NK-92 (cell line): ENCODE data around the gene AGAP2.

ENCODE experiments used
- DNase-seq: peaks from one replicate; lab custom pipeline; 2025; ENCODE audit not compliant: unreplicated experiment; lab: John Stamatoyannopoulos, UW

Gene AGAP2

GRCh38 chr12:57737467-57738460, 778 bp downstream of the AGAP2 start:
- DNase-seq, result no peak

- DNase-seq, result no peak
These were observed 1.6 kb downstream of the AGAP2 start for GRCh38 chr12:57736741-57737466.

GRCh38 chr12:57735952-57736740, 2.4 kb downstream of the AGAP2 start:
- no peak for DNase-seq

- DNase-seq, result no peak
These were observed 3.2 kb downstream of the AGAP2 start for GRCh38 chr12:57735198-57735855.

- no peak for DNase-seq
These were observed 4.0 kb downstream of the AGAP2 start for GRCh38 chr12:57734591-57734990.

- DNase-seq, result no peak
These were observed 4.6 kb downstream of the AGAP2 start for GRCh38 chr12:57733928-57734327.

GRCh38 chr12:57732726-57733593, 5.6 kb downstream of the AGAP2 start:
- no peak for DNase-seq

- no peak for DNase-seq
These were observed 6.3 kb downstream of the AGAP2 start for GRCh38 chr12:57732270-57732669.

GRCh38 chr12:57731411-57732080, 7.0 kb downstream of the AGAP2 start:
- DNase-seq, result no peak

- DNase-seq, result no peak
These were observed 8.0 kb downstream of the AGAP2 start for GRCh38 chr12:57730336-57731067.

- DNase-seq, result no peak
These were observed 9.2 kb downstream of the AGAP2 start for GRCh38 chr12:57729321-57729844.

- DNase-seq, result no peak
These were observed 10.7 kb downstream of the AGAP2 start for GRCh38 chr12:57727758-57728395.

- no peak for DNase-seq
These were observed 11.4 kb downstream of the AGAP2 start for GRCh38 chr12:57726884-57727757.

- DNase-seq, result no peak
These were observed 12.2 kb downstream of the AGAP2 start for GRCh38 chr12:57726151-57726883.

- DNase-seq, result no peak
These were observed 12.7 kb downstream of the AGAP2 start for GRCh38 chr12:57725851-57726150.
